Measurements from ENCODE around the gene FURIN.
"Not testable (repeated sequence)": the region's sequence is repeated elsewhere in the genome, so short reads cannot be mapped to it uniquely, and the experiment has no call there.

DNA sequence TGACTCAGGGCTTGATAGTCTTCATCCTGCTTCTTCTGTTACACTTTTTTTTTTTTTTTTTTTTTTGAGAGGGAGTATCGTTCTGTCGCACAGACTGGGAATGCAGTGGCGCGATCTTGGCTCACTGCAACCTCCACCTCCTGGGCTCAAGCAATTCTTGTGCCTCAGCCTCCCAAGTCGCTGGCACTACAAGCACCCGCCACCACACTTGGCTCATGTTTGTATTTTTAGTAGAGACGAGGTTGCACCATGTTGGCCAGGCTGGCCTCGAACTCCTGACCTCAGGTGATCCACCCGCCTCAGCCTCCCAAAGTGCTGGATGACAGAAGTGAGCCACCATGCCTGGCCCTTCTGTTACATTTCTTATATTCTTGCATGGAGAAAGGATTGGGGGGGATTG, 6.6 kb downstream of the FURIN start:
- TF ChIP-seq, protein P1, sequence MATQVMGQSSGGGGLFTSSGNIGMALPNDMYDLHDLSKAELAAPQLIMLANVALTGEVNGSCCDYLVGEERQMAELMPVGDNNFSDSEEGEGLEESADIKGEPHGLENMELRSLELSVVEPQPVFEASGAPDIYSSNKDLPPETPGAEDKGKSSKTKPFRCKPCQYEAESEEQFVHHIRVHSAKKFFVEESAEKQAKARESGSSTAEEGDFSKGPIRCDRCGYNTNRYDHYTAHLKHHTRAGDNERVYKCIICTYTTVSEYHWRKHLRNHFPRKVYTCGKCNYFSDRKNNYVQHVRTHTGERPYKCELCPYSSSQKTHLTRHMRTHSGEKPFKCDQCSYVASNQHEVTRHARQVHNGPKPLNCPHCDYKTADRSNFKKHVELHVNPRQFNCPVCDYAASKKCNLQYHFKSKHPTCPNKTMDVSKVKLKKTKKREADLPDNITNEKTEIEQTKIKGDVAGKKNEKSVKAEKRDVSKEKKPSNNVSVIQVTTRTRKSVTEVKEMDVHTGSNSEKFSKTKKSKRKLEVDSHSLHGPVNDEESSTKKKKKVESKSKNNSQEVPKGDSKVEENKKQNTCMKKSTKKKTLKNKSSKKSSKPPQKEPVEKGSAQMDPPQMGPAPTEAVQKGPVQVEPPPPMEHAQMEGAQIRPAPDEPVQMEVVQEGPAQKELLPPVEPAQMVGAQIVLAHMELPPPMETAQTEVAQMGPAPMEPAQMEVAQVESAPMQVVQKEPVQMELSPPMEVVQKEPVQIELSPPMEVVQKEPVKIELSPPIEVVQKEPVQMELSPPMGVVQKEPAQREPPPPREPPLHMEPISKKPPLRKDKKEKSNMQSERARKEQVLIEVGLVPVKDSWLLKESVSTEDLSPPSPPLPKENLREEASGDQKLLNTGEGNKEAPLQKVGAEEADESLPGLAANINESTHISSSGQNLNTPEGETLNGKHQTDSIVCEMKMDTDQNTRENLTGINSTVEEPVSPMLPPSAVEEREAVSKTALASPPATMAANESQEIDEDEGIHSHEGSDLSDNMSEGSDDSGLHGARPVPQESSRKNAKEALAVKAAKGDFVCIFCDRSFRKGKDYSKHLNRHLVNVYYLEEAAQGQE (IDR thresholded peaks at IDR 0.05; ENCODE audit: low read depth, low read length), result not testable (repeated sequence)
- TF ChIP-seq YY1 (IDR thresholded peaks at IDR 0.05; ENCODE audit: low read depth); NRF1 (IDR thresholded peaks at IDR 0.05; ENCODE audit: low read depth, low read length): not testable (repeated sequence)
- TF ChIP-seq, protein P2, sequence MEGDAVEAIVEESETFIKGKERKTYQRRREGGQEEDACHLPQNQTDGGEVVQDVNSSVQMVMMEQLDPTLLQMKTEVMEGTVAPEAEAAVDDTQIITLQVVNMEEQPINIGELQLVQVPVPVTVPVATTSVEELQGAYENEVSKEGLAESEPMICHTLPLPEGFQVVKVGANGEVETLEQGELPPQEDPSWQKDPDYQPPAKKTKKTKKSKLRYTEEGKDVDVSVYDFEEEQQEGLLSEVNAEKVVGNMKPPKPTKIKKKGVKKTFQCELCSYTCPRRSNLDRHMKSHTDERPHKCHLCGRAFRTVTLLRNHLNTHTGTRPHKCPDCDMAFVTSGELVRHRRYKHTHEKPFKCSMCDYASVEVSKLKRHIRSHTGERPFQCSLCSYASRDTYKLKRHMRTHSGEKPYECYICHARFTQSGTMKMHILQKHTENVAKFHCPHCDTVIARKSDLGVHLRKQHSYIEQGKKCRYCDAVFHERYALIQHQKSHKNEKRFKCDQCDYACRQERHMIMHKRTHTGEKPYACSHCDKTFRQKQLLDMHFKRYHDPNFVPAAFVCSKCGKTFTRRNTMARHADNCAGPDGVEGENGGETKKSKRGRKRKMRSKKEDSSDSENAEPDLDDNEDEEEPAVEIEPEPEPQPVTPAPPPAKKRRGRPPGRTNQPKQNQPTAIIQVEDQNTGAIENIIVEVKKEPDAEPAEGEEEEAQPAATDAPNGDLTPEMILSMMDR (IDR thresholded peaks at IDR 0.05), result not testable (repeated sequence)
